GM13977 (cell line): ENCODE results near the gene ASTN1.
A peak's percentile ranks its signal among the peaks of the same experiment; 100 is the strongest.

Experiments
- DNase-seq: peaks from one replicate; pipeline ENCODE4 v3.0.0; 2012; ENCODE audit warnings: low spot score
- CTCF ChIP-seq: IDR thresholded peaks from 2 replicates; pipeline ENCODE4 v1.5.1; 2012; ENCODE audit warnings: mild to moderate bottlenecking, control low read depth; ENCODE audit not compliant: insufficient read depth; ENCODE audit errors: extremely low read depth, missing control alignments
- in situ Hi-C: fragments of 300-500 bp; cut with MboI; formaldehyde crosslinking; loops from one replicate; pipeline ENCODE4 v1.12.0; 2022; ENCODE audit warnings: low sequenced_read_pairs, low pct_unique_long_range_greater_than_20kb, mixed read lengths, inconsistent platforms; ENCODE audit not compliant: unreplicated experiment

ASTN1 gene

DNA sequence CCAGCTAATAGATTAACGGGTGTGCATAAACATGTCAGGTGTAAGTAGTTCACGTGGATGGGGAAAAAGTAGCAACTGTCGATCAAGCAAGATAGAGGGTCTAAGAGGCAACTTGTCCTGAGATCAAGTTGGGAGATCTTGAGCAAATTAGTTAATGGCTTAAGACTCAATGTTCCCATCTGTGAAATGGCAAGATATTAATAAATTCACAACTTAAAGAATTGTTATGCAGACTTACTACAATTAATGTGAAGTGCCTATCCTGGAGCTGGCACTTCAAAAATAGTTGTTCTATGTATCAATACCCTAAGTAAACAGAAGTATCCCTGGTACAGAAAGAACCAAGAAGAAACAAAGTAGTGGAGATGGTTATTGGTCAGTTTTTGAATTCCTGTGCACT, 312.4 kb downstream of the ASTN1 start:
- in situ Hi-C loops: no loop called here
- DNase-seq: no peak
- TF ChIP-seq CTCF: no peak

- no peak for DNase-seq
- in situ Hi-C loops: no loop called here
- no peak for TF ChIP-seq CTCF
Measured at GRCh38 chr1:176850871-176851270, 313.6 kb downstream of the ASTN1 start.

- TF ChIP-seq CTCF: no peak
- in situ Hi-C loops: no loop called here
Measured at GRCh38 chr1:176849281-176849680, 315.2 kb downstream of the ASTN1 start.

GRCh38 chr1:176847052-176847451, 317.5 kb downstream of the ASTN1 start:
- TF ChIP-seq CTCF: no peak

More at GRCh38 chr1:176849281-176849680, 315.2 kb downstream of the ASTN1 start:
- DNase-seq: no peak

DNA sequence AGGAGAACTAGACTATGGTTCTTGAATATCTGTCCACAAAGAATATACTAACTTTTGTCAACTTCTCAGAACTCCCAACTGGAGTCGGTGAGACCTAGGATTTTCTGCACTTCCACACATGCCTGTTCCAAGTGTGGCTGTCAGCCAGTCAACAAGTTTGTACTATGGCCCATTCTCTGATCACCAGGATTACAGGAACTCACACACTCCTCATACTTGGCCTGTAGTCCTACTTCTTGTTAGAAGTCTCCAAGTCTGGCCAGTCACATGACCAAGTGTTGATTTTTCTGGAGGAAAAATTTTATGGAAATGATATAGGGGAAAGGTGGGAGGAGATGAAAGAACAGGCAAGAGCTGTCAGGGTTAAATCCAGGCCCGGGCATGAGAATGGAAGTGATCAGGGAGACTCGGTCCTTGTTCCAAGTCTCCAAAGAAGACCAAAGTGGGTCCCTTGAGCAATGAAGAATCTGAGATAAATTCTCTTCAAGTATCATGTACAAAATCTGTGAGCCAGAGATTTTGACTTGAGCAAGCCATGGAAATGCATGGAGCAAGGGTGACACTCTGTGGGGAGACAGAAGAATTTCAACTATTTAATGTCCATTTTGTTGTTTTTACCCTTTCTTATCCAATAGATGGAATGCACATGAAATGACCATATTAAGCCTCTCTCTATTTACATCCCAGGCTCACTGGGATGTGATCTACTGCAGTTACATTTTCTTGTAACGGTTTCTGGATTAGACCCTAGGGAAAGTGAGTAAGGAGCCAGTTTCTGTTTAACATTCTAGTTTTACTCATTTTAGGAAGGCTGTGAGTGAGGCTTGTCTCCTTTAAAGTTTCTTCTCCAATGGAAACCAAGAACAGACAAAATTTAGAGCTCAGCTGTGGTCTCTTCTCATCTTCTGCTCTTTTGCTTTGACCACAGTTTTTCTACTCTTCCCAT, 320.9 kb downstream of the ASTN1 start:
- in situ Hi-C loops: no loop called here
- TF ChIP-seq CTCF: peak; percentile 33
- DNase-seq: peak; percentile 15

More at GRCh38 chr1:176847052-176847451, 317.5 kb downstream of the ASTN1 start:
- no peak for DNase-seq
- in situ Hi-C loops: no loop called here

DNA sequence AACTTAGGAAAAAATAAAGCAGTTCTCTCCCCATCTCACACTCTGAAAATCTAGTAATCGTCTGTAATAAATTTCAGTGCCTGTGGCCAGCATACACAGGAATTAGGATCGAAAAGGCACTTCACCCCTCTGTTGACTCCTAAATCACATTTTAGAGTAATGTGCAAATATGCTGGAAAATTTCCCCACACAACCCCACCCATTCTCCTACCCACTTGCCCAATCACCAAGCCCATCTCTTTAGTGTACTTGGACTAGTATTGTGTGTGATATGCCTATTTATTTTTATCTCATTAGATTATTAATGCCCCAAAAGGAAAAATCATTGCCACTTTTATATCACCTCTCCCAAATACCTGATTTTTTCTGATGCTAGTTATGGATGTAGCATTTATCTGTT, 323.3 kb downstream of the ASTN1 start:
- no peak for DNase-seq
- TF ChIP-seq CTCF: no peak
- in situ Hi-C loops: no loop called here
